Astrocyte of the cerebellum (primary cell): ENCODE measurements around the gene JPH4.
A peak's percentile ranks its signal among the peaks of the same experiment; 100 is the strongest.

Experiments
- DNase-seq: peaks from one replicate; pipeline ENCODE4 v3.0.0-alpha.2; 2011; ENCODE audit warnings: low read depth
- H3K4me3 ChIP-seq: 2 replicates; pipeline ENCODE4 v1.5.1; 2011; ENCODE audit warnings: mild to moderate bottlenecking, low read depth, low read length, moderate library complexity
- CTCF ChIP-seq: IDR thresholded peaks from 2 replicates; pipeline ENCODE4 v1.5.1; 2012; ENCODE audit warnings: low read length, low read depth, moderate library complexity, mild to moderate bottlenecking; ENCODE audit errors: missing control alignments
- in situ Hi-C: cut with HindIII; loops from 2 replicates; pipeline ENCODE4 v1.10.0; 2017; ENCODE audit warnings: low sequenced_read_pairs

Gene JPH4

GRCh38 chr14:23555882-23556699 is 22.5 kb downstream of the JPH4 start, which contains the start of gene THTPA:
Gene THTPA (plus strand): TSS chr14:23556271. CDS start chr14:23556758, 487 bp downstream.
- TF ChIP-seq CTCF: no peak
- in situ Hi-C loops: no loop called here
- peak within 1 kb of the TSS; percentile 74 for H3K4me3 ChIP-seq
- DNase-seq: peak; percentile 53

GRCh38 chr14:23555533-23555881 is 23.1 kb downstream of the JPH4 start:
- peak overlapping the region; percentile 74 for H3K4me3 ChIP-seq
- TF ChIP-seq CTCF: no peak
- in situ Hi-C loops: no loop called here
- no peak for DNase-seq

- no peak for TF ChIP-seq CTCF
- DNase-seq: no peak
- in situ Hi-C loops: no loop called here
- peak within 1 kb of the TSS; percentile 63 for H3K4me3 ChIP-seq
Observed at GRCh38 chr14:23551266-23552028, 27.1 kb downstream of the JPH4 start, which contains the start of gene ZFHX2. Gene ZFHX2 (minus strand): TSS chr14:23551765. CDS start chr14:23535325, 16,440 bp downstream.

GRCh38 chr14:23550812-23551265 is 27.8 kb downstream of the JPH4 start:
- DNase-seq: no peak
- H3K4me3 ChIP-seq: peak overlapping the region; percentile 63
- no peak for TF ChIP-seq CTCF
- in situ Hi-C loops: no loop called here

- DNase-seq: no peak
- TF ChIP-seq CTCF: no peak
- in situ Hi-C loops: no loop called here
- H3K4me3 ChIP-seq: peak overlapping the region; percentile 63
Observed at GRCh38 chr14:23550131-23550811, 28.3 kb downstream of the JPH4 start.
